Heart left ventricle (tissue), 16 donors: Measurements from ENCODE around the gene IPMK. TPM values are rescaled to one million over a fixed set of nuclear protein-coding genes. Genes with fewer than 3 reads are reported as not detected.
"Not testable (repeated sequence)": the region's sequence is repeated elsewhere in the genome, so short reads cannot be mapped to it uniquely, and the experiment has no call there.

Experiments
- ATAC-seq, 4 donors: fragments of 200-7000 bp; cut with Tn5 transposase; one replicate each; pipeline ENCODE4 v1.9.1; 2020 to 2022; ENCODE audit warnings: moderate library complexity in 4 of 4, mild to moderate bottlenecking in 3 of 4, moderate number of reproducible peaks in 1 of 4
- DNase-seq, 5 donors: peaks; one replicate each; pipeline ENCODE4 v3.0.0-alpha.2; 2020
- H3K27ac ChIP-seq, 12 donors: fragments of 200-600 bp; sonication (generic) in 4 of 12; one replicate each; pipeline versions ENCODE4 v1.5.0 to v1.8.0; 2016 to 2022; ENCODE audit warnings: mild to moderate bottlenecking in 2 of 12
- H3K27me3 ChIP-seq, 9 donors: fragments of 200-600 bp; sonication (generic) in 2 of 9; one replicate each; pipeline versions ENCODE4 v1.5.1 to v1.8.0; 2016 to 2022; ENCODE audit warnings: mild to moderate bottlenecking in 3 of 9
- H3K36me3 ChIP-seq, 9 donors: fragments of 200-600 bp; sonication (generic) in 2 of 9; one replicate each; pipeline versions ENCODE4 v1.5.0 to v1.8.0; 2018 to 2022; ENCODE audit warnings: mild to moderate bottlenecking in 2 of 9
- H3K4me1 ChIP-seq, 12 donors: fragments of 200-600 bp; sonication (generic) in 4 of 12; one replicate each; pipeline versions ENCODE4 v1.5.0 to v1.8.0; 2016 to 2022; ENCODE audit warnings: mild to moderate bottlenecking in 3 of 12
- H3K4me3 ChIP-seq, 12 donors: fragments of 200-600 bp; sonication (generic) in 4 of 12; one replicate each; pipeline versions ENCODE4 v1.5.0 to v1.8.0; 2017 to 2022; ENCODE audit warnings: mild to moderate bottlenecking in 9 of 12, moderate library complexity in 4 of 12
- H3K9me3 ChIP-seq, 12 donors: fragments of 200-600 bp; sonication (generic) in 4 of 12; one replicate each; pipeline versions ENCODE4 v1.5.0 to v1.8.0; 2016 to 2022; ENCODE audit warnings: mild to moderate bottlenecking in 1 of 12
- POLR2A ChIP-seq, 2 donors: fragments of 450-650 bp; IDR thresholded peaks; one replicate each; pipeline ENCODE4 v1.6.1; 2017; ENCODE audit warnings: antibody characterized with exemption in 2 of 2, mild to moderate bottlenecking in 2 of 2, moderate library complexity in 2 of 2
- WGBS, 4 donors: extraction: QIAGEN DNeasy Blood & Tissue Kit in 2 of 4; methylation state at CpG; one replicate each; pipeline versions ENCODE4 v1.1.5 to v1.1.7; 2013 to 2018; 5-methylcytosine and 5-hydroxymethylcytosine counted together
- intact Hi-C, 10 donors: fragments of 100-400 bp; cut with DNase I; formaldehyde crosslinking; loops; one replicate each; pipeline versions ENCODE4 v1.11.1 to v1.14.2; 2022
- polyA plus RNA-seq, 2 donors: library from polyadenylated mRNA; stranded (reverse); fragments of 200-250 nt; gene quantifications; one replicate each; pipeline ENCODE4 v1.2.3, GENCODE V29; 2013
- total RNA-seq, 9 donors: library from RNA; depleted of rRNA in 2 of 9; stranded (reverse); fragments of >200 nt in 2 of 9; fragmentation: NEBNext Ultra II Directional in 3 of 9; extraction: Animal tissue kit (Norgen Biotek cat#: 25700) in 3 of 9; gene quantifications; one replicate each; pipeline versions ENCODE4 v1.1.0 to v1.2.4, GENCODE V29; 2016 to 2023
- TF ChIP-seq, protein P1 (sequence below), 12 donors: fragments of 200-600 bp; sonication (generic) in 4 of 12; IDR thresholded peaks; one replicate each; pipeline versions ENCODE4 v1.5.0 to v1.8.0; 2018 to 2022; ENCODE audit warnings: antibody characterized with exemption in 12 of 12, mild to moderate bottlenecking in 5 of 12
- donor health status: ischemic (EF 13 %, LVEDD 7.1; RV severe dilation, severe dysfunction).
- donor health status: healthy with polysubstance abuse.
- donor health status: DM: no; HTN: yes; CAD: no.
- donor health status: DM: no; HTN: no; CAD: no.
- donor health status: ischemic (EF 25% LVEDD 6.9; RV normal size, moderate dysfunction).
- donor health status: ischemic (EF 25% LVEDD 5.7; RV mildly dilated, moderate dysfunction).
- donor health status: healthy.
- donor health status: DM: yes; HTN: yes; CAD: no.
- donor health status: ischemic (EF 35%, LVEDD 5.7; RV mildly dilated, moderate dysfunction).
- donor health status: nonischemic (EF 11% LVEDD 7.7; RV severe dilation, severe dysfunction).
- donor health status: DM: yes; HTN: yes; CAD: no.
- donor health status: PGD.
- donor health status: ischemic (EF 29% LVEDD 5.4; RV normal size, mild dysfunction).
- donor health status: nonischemic (EF 23%, LVEDD 6.1; RV moderate dilation, normal function).

The IPMK gene
- total and polyA plus RNA-seq, 11 donors = 0.95 to 4.2 (median 2.4) TPM

DNA sequence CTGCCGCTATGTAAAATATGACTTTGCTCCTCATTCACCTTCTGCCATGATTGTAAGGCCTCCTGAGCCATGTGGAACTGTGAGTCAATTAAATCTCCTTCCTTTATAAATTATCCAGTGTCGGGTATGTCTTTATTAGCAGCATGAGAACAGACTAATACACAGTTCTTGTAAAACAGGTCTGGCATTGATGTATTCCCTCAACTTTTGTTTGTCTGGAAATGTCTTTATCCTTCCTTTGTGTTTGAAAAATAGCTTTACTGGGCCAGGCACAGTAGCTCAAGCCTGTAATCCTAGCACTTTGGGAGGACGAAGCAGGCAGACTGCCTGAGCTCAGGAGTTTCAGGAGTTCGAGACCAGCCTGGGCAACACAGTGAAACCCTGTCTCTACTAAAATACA lies 14.5 kb downstream of the IPMK start:
- no peak for DNase-seq
- no peaks in the 10 kb centered on the region for H3K4me1 ChIP-seq
- TF ChIP-seq, protein P1, sequence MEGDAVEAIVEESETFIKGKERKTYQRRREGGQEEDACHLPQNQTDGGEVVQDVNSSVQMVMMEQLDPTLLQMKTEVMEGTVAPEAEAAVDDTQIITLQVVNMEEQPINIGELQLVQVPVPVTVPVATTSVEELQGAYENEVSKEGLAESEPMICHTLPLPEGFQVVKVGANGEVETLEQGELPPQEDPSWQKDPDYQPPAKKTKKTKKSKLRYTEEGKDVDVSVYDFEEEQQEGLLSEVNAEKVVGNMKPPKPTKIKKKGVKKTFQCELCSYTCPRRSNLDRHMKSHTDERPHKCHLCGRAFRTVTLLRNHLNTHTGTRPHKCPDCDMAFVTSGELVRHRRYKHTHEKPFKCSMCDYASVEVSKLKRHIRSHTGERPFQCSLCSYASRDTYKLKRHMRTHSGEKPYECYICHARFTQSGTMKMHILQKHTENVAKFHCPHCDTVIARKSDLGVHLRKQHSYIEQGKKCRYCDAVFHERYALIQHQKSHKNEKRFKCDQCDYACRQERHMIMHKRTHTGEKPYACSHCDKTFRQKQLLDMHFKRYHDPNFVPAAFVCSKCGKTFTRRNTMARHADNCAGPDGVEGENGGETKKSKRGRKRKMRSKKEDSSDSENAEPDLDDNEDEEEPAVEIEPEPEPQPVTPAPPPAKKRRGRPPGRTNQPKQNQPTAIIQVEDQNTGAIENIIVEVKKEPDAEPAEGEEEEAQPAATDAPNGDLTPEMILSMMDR (IDR thresholded peaks at IDR 0.05) = no peak
- no peak for TF ChIP-seq POLR2A (IDR thresholded peaks at IDR 0.05)
- no peaks in the 10 kb centered on the region for H3K27me3 ChIP-seq
- H3K9me3 ChIP-seq = peaks cover 0 to 5% (median 0%) of the 10 kb centered on the region in 12 donors
- ATAC-seq = no peak
- H3K4me3 ChIP-seq = no peak overlapping the region
- 83 to 100% (median 98%) methylated on average over 4 of the region's 4 CpGs for WGBS, 4 donors
- H3K36me3 ChIP-seq = no peaks in the 10 kb centered on the region
- no peak overlapping the region for H3K27ac ChIP-seq
- intact Hi-C loops = no loop called here

DNA sequence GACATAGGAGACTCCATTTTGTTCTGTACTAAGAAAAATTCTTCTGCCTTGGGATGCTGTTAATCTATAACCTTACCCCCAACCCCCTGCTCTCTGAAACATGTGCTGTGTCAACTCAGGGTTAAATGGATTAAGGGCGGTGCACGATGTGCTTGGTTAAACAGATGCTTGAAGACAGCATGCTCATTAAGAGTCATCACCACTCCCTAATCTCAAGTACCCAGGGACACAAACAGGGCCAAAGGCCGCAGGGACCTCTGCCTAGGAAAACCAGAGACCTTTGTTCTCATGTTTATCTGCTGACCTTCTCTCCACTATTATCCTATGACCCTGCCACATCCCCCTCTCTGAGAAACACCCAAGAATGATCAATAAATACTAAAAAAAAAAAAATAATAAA lies 23.0 kb downstream of the IPMK start:
- H3K36me3 ChIP-seq, DNase-seq, H3K27me3 ChIP-seq, intact Hi-C loops, H3K4me3 ChIP-seq, H3K27ac ChIP-seq, ATAC-seq: not testable (repeated sequence)
- H3K4me1 ChIP-seq = peaks cover 0 to 12% (median 4%) of the 10 kb centered on the region in 12 donors
- 52 to 66% (median 57%) methylated on average over 3 of the region's 3 CpGs for WGBS, 4 donors
- peaks cover 0 to 14% (median 0%) of the 10 kb centered on the region in 12 donors for H3K9me3 ChIP-seq

DNA sequence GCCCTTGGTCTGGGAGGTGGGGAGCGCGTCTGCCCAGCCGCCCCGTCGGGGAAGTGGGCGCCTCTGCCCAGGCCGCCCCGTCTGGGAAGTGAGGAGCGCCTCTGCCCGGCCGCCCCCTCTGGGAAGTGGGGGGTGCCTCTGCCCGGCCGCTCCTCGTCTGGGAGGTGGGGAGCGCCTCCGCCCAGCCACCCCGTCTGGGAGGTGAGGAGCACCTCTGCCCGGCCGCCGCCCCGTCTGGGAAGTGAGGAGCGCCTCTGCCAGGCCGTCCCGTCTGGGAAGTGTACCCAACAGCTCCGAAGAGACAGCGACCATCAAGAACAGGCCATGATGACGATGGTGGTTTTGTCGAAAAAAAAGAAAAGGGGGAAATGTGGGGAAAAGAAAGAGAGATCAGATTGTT lies 23.5 kb downstream of the IPMK start:
- H3K27ac ChIP-seq, H3K4me3 ChIP-seq, ATAC-seq, H3K27me3 ChIP-seq, DNase-seq, H3K36me3 ChIP-seq, intact Hi-C loops: not testable (repeated sequence)
- WGBS, 4 donors = 93 to 99% (median 97%) methylated on average over 11 to 26 of the region's 28 CpGs
- Histone ChIP-seq H3K4me1 (peaks cover 0 to 16% (median 6%) of the 10 kb centered on the region in 12 donors), H3K9me3 (peaks cover 0 to 14% (median 0%) of the 10 kb centered on the region in 12 donors)

DNA sequence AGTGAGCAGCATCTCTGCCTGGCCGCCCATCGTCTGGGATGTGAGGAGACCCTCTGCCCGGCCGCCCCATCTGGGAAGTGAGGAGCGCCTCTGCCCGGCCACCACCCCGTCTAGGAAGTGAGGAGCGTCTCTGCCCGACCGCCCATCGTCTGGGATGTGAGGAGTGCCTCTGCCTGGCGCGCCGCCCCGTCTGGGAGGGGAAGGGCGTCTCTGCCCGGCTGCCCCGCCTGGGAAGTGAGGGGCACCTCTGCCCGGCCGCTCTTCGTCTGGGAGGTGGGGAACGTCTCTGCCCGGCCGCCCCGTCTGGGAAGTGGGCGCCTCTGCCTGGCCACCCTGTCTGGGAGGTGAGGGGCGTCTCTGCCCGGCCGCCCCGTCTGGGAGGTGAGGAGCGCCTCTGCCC lies 23.9 kb downstream of the IPMK start:
- WGBS, 4 donors = 91 to 96% (median 95%) methylated on average over 27 to 31 of the region's 31 CpGs
- ATAC-seq = not testable (repeated sequence)

DNA sequence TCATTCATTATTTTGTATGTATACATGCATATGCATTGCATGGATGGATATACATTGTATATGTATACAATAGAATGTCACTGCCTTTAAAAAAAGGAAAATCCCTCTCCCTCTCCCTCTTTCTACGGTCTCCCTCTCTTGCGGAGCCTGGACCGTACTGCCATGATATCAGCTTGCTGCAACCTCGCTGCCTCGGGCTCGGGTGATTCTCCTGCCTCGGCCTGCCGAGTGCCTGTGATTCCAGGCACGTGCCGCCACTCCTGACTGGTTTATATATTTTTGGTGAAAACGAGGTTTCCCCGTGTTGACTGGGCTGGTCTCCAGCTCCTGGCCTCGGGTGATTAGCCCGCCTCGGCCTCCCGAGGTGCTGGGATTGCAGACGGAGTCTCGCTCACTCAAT lies 24.4 kb downstream of the IPMK start:
- Histone ChIP-seq H3K4me1 (peaks cover 0 to 18% (median 8%) of the 10 kb centered on the region in 12 donors), H3K36me3 (no peaks in the 10 kb centered on the region), H3K9me3 (peaks cover 0 to 14% (median 0%) of the 10 kb centered on the region in 12 donors), H3K4me3 (no peak overlapping the region), H3K27ac (no peak overlapping the region), H3K27me3 (no peaks in the 10 kb centered on the region)
- WGBS, 4 donors = 96 to 99% (median 97%) methylated on average over 18 of the region's 18 CpGs
- no peak for DNase-seq
- no peak for ATAC-seq
- intact Hi-C loops = no loop called here
- TF ChIP-seq POLR2A (IDR thresholded peaks at IDR 0.05) = no peak

More for the DNA sequence above, 23.9 kb downstream of the IPMK start:
- H3K4me3 ChIP-seq, H3K36me3 ChIP-seq, DNase-seq, H3K27me3 ChIP-seq, H3K27ac ChIP-seq, intact Hi-C loops: not testable (repeated sequence)
- Histone ChIP-seq H3K4me1 (peaks cover 0 to 18% (median 6%) of the 10 kb centered on the region in 12 donors), H3K9me3 (peaks cover 0 to 14% (median 0%) of the 10 kb centered on the region in 12 donors)

DNA sequence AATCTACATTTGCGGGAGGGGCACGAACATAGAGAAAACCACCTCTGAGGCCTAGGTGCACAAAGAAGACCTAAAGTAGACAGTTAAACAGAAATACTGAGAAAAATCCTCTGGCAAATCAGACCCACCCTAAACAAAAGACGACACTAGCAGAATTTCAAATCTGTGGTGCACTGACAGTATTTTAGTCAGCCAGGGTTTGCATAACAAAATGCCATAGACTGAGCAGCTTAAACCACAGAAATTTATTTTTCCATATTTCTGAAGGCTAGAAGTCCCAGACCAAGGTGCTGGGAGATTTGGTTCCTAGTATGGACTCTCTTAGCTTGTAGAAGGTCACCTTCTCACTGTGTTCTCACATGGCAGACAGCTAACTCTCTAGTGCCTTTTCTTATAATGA lies 26.3 kb downstream of the IPMK start:
- intact Hi-C loops = no loop called here
- TF ChIP-seq, protein P1 (IDR thresholded peaks at IDR 0.05) = no peak
- TF ChIP-seq POLR2A (IDR thresholded peaks at IDR 0.05) = no peak
- no peak for ATAC-seq
- Histone ChIP-seq H3K36me3 (peaks cover 0 to 11% (median 7%) of the 10 kb centered on the region in 9 donors), H3K27ac (no peak overlapping the region), H3K4me1 (peaks cover 0 to 18% (median 8%) of the 10 kb centered on the region in 12 donors), H3K9me3 (peaks cover 0 to 11% (median 0%) of the 10 kb centered on the region in 12 donors), H3K27me3 (no peaks in the 10 kb centered on the region), H3K4me3 (no peak overlapping the region)
- WGBS, 4 donors = 84 to 96% (median 92%) methylated on average over 3 of the region's 3 CpGs
- no peak for DNase-seq
